Measurements from ENCODE around the gene RAPGEF1.

Gene RAPGEF1

GRCh38 chr9:131594906-131595665 lies 144.8 kb downstream of the RAPGEF1 start:
- Histone ChIP-seq H3K4me1 (ENCODE audit: control insufficient read depth, insufficient read depth, low read length) (no peaks in the 10 kb centered on the region), H3K27ac (ENCODE audit: extremely low read depth, low read depth, low read length) (no peak overlapping the region), H3K4me3 (ENCODE audit: low read depth, low read length) (no peak overlapping the region), H3K36me3 (ENCODE audit: control insufficient read depth in 2 of 2, insufficient read depth in 1 of 2, low read length in 2 of 2) (peaks cover 0 to 48% of the 10 kb centered on the region in 2 experiments; a peak in 2 of 3 replicates), H3K9me3 (ENCODE audit: control insufficient read depth, insufficient read depth, low read depth, low read length) (no peaks in the 10 kb centered on the region)
- POLR2A ChIA-PET = no interaction called here
- CTCF ChIA-PET = interaction anchor here (1.6 to 8.8 kb wide), 2 partner anchors 141 to 148 kb away, joined by 4 to 193 read pairs; partner anchors contain the start of gene RAPGEF1
- TF ChIP-seq ZNF202 (tag by site-specific recombination; IDR thresholded peaks at IDR 0.05; ENCODE audit: borderline replicate concordance) (no peak), SCRT2 (tag by site-specific recombination; IDR thresholded peaks at IDR 0.05) (peak; percentile 36), ZNF114 (tag by site-specific recombination; IDR thresholded peaks at IDR 0.05) (no peak)

- Histone ChIP-seq H3K4me1 (ENCODE audit: control insufficient read depth, insufficient read depth, low read length) (no peaks in the 10 kb centered on the region), H3K4me3 (ENCODE audit: low read depth, low read length) (no peak overlapping the region), H3K36me3 (ENCODE audit: control insufficient read depth in 2 of 2, insufficient read depth in 1 of 2, low read length in 2 of 2) (peaks cover 0 to 55% of the 10 kb centered on the region in 2 experiments; a peak in 2 of 3 replicates), H3K27ac (ENCODE audit: extremely low read depth, low read depth, low read length) (no peak overlapping the region), H3K9me3 (ENCODE audit: control insufficient read depth, insufficient read depth, low read depth, low read length) (no peaks in the 10 kb centered on the region)
- no peak for TF ChIP-seq ZNF639 (tag by site-specific recombination; IDR thresholded peaks at IDR 0.05)
- TF ChIP-seq ZNF10 (tag by site-specific recombination; IDR thresholded peaks at IDR 0.05) = no peak
- TF ChIP-seq SCRT2 (tag by site-specific recombination; IDR thresholded peaks at IDR 0.05) = no peak
- TF ChIP-seq HOXA7 (CRISPR knock-in tag; IDR thresholded peaks at IDR 0.05; ENCODE audit: borderline replicate concordance) = no peak
- TF ChIP-seq REPIN1 (tag by site-specific recombination; IDR thresholded peaks at IDR 0.05; ENCODE audit: low read depth) = no peak
- no peak for TF ChIP-seq ZNF510 (tag by site-specific recombination; IDR thresholded peaks at IDR 0.05; ENCODE audit: insufficient replicate concordance)
- no peak for TF ChIP-seq ZBTB8A (tag by site-specific recombination; IDR thresholded peaks at IDR 0.05)
- ChIA-PET POLR2A (no interaction called here), CTCF (interaction anchor here (0.7 to 8.8 kb wide), 4 partner anchors 9 to 149 kb away, joined by 3 to 193 read pairs (median 4); partner anchors contain the start of gene RAPGEF1)
These were observed 145.8 kb downstream of the RAPGEF1 start for GRCh38 chr9:131593936-131594665.

DNA sequence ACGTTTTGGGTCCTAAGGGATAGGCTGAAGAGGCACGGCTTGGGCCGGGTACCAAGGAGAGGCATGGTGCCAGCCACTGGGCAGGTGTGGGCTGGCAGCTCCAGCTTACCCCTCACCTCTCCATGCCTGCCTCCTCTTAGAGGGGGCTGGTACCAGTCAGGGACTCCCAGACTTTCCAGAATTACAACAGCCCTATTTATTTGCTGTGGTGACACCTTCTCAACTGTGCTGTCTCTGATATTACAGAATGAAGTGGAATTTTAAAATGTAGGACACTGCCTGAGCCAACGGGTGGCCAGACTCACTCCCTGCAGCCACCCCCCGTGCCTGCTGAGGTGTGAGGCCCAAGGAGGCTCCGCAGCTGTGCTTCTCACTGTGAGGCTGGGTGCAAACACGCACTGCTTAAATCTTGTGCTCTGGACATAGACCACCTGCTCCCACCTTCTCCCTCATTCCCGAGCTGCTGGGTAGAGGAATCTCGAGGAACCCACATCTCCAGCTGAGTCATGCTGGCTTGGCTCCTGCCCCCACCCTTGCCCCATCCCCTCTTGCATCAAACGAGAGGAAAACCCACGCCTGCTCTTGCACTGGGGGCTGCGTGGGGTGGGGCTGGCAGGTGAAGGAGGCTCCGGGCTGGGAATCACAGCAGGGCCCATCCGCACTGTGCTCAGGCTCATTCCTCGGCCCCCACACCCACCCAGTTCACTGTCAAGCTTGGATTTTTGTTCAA lies 146.6 kb downstream of the RAPGEF1 start:
- CTCF ChIA-PET = interaction anchor here (0.7 to 8.8 kb wide), 4 partner anchors 18 to 437 kb away, joined by 3 to 193 read pairs (median 4); partner anchors contain the start of gene RAPGEF1
- Histone ChIP-seq H3K4me3 (ENCODE audit: low read depth, low read length) (no peak overlapping the region), H3K9me3 (ENCODE audit: control insufficient read depth, insufficient read depth, low read depth, low read length) (no peaks in the 10 kb centered on the region), H3K27ac (ENCODE audit: extremely low read depth, low read depth, low read length) (no peak overlapping the region), H3K36me3 (ENCODE audit: control insufficient read depth in 2 of 2, insufficient read depth in 1 of 2, low read length in 2 of 2) (peaks cover 0 to 61% of the 10 kb centered on the region in 2 experiments; a peak in 1 of 3 replicates), H3K4me1 (ENCODE audit: control insufficient read depth, insufficient read depth, low read length) (no peaks in the 10 kb centered on the region)
- POLR2A ChIA-PET = no interaction called here
- no peak for TF ChIP-seq ZNF792 (tag by site-specific recombination; IDR thresholded peaks at IDR 0.05)
- TF ChIP-seq ZIC2 (tag by site-specific recombination; IDR thresholded peaks at IDR 0.05) = peak; percentile 48; the same call in 1 of the 2 replicates
- peak; percentile 28; the same call in 1 of the 2 replicates for TF ChIP-seq GLIS2 (tag by site-specific recombination; IDR thresholded peaks at IDR 0.05)
- TF ChIP-seq ZNF174 (tag by site-specific recombination; IDR thresholded peaks at IDR 0.05) = no peak
- no peak for TF ChIP-seq ZNF211 (tag by site-specific recombination; IDR thresholded peaks at IDR 0.05; ENCODE audit: low read depth)
- no peak for TF ChIP-seq REPIN1 (tag by site-specific recombination; IDR thresholded peaks at IDR 0.05; ENCODE audit: low read depth)
